ENCODE measurements around the gene XPO5.
A peak's percentile ranks its signal among the peaks of the same experiment; 100 is the strongest.
"Not testable (repeated sequence)": the region's sequence is repeated elsewhere in the genome, so short reads cannot be mapped to it uniquely, and the experiment has no call there.

The XPO5 gene

GRCh38 chr6:43584892-43585570, 9.2 kb upstream of the XPO5 start:
- DNase-seq (ENCODE audit: low spot score), result no peak

- no peak for DNase-seq (ENCODE audit: low spot score)
Measured at GRCh38 chr6:43582911-43583310, 7.1 kb upstream of the XPO5 start.

GRCh38 chr6:43579171-43579570, 3.3 kb upstream of the XPO5 start:
- DNase-seq (ENCODE audit: low spot score), result no peak

GRCh38 chr6:43578748-43579147, 2.9 kb upstream of the XPO5 start:
- DNase-seq (ENCODE audit: low spot score), result no peak

- peak; percentile 4 for DNase-seq (ENCODE audit: low spot score)
Measured at GRCh38 chr6:43575105-43575771, 600 bp downstream of the XPO5 start.

- DNase-seq (ENCODE audit: low spot score), result no peak
Measured at GRCh38 chr6:43572015-43572414, 3.8 kb downstream of the XPO5 start.

GRCh38 chr6:43570876-43571441, 4.9 kb downstream of the XPO5 start:
- no peak for DNase-seq (ENCODE audit: low spot score)

- no peak for DNase-seq (ENCODE audit: low spot score)
Measured at GRCh38 chr6:43559328-43559727, 16.5 kb downstream of the XPO5 start.

GRCh38 chr6:43557620-43558019, 18.2 kb downstream of the XPO5 start:
- DNase-seq (ENCODE audit: low spot score), result not testable (repeated sequence)

GRCh38 chr6:43547222-43547621, 28.6 kb downstream of the XPO5 start:
- DNase-seq (ENCODE audit: low spot score), result no peak

- no peak for DNase-seq (ENCODE audit: low spot score)
Measured at GRCh38 chr6:43544461-43544860, 31.4 kb downstream of the XPO5 start.

GRCh38 chr6:43541774-43542471, 33.9 kb downstream of the XPO5 start:
- no peak for DNase-seq (ENCODE audit: low spot score)

GRCh38 chr6:43540507-43540906, 35.3 kb downstream of the XPO5 start:
- DNase-seq (ENCODE audit: low spot score), result no peak

- not testable (repeated sequence) for DNase-seq (ENCODE audit: low spot score)
Measured at GRCh38 chr6:43539409-43539808, 36.4 kb downstream of the XPO5 start.

GRCh38 chr6:43538986-43539385, 36.9 kb downstream of the XPO5 start:
- not testable (repeated sequence) for DNase-seq (ENCODE audit: low spot score)

GRCh38 chr6:43532201-43532600, 43.6 kb downstream of the XPO5 start:
- DNase-seq (ENCODE audit: low spot score), result no peak

- no peak for DNase-seq (ENCODE audit: low spot score)
Measured at GRCh38 chr6:43524483-43524961, 51.3 kb downstream of the XPO5 start.

GRCh38 chr6:43523284-43523683, 52.6 kb downstream of the XPO5 start:
- DNase-seq (ENCODE audit: low spot score), result no peak

GRCh38 chr6:43522547-43523261, 53.1 kb downstream of the XPO5 start:
- no peak for DNase-seq (ENCODE audit: low spot score)

GRCh38 chr6:43521836-43522235, 54.0 kb downstream of the XPO5 start:
- DNase-seq (ENCODE audit: low spot score), result no peak

GRCh38 chr6:43520097-43520496, 55.7 kb downstream of the XPO5 start:
- DNase-seq (ENCODE audit: low spot score), result no peak
